Sigmoid colon (tissue), 7 donors: ENCODE data around the gene SLC44A5. TPM values are rescaled to one million over a fixed set of nuclear protein-coding genes. Genes with fewer than 3 reads are reported as not detected.
"Not testable (repeated sequence)": the region's sequence is repeated elsewhere in the genome, so short reads cannot be mapped to it uniquely, and the experiment has no call there.

ENCODE experiments used
- DNase-seq: peaks from one replicate; pipeline ENCODE4 v3.0.0-alpha.2; 2019
- H3K27ac ChIP-seq, 4 donors: fragments of 200-600 bp; sonication (generic); one replicate each; pipeline ENCODE4 v1.5.1; 2016 to 2019; ENCODE audit warnings: mild to moderate bottlenecking in 1 of 4
- H3K27me3 ChIP-seq, 3 donors: fragments of 200-600 bp; sonication (generic); one replicate each; pipeline ENCODE4 v1.5.1; 2019; ENCODE audit warnings: mild to moderate bottlenecking in 1 of 3
- H3K36me3 ChIP-seq, 4 donors: fragments of 200-600 bp; sonication (generic); one replicate each; pipeline ENCODE4 v1.5.1; 2016 to 2019
- H3K4me1 ChIP-seq, 4 donors: fragments of 200-600 bp; sonication (generic); one replicate each; pipeline ENCODE4 v1.5.1; 2017 to 2019
- H3K4me3 ChIP-seq, 4 donors: fragments of 200-600 bp; sonication (generic); one replicate each; pipeline ENCODE4 v1.5.1; 2017 to 2019; ENCODE audit warnings: mild to moderate bottlenecking in 2 of 4, moderate library complexity in 1 of 4
- H3K9me3 ChIP-seq, 4 donors: fragments of 200-600 bp in 3 of 4; sonication (generic) in 3 of 4; one replicate each; pipeline versions ENCODE4 v1.5.1 to v1.6.1; 2013 to 2019
- EP300 ChIP-seq, 4 donors: sonication (generic); formaldehyde crosslinking; IDR thresholded peaks; one replicate each; pipeline ENCODE4 v1.6.1; 2017; ENCODE audit warnings: antibody characterized with exemption in 4 of 4
- POLR2A ChIP-seq, 2 donors: fragments of 450-650 bp; IDR thresholded peaks; one replicate each; pipeline ENCODE4 v1.6.1; 2016; ENCODE audit warnings: antibody characterized with exemption in 2 of 2, mild to moderate bottlenecking in 2 of 2, moderate library complexity in 2 of 2
- POLR2AphosphoS5 ChIP-seq, 4 donors: sonication (generic); formaldehyde crosslinking; IDR thresholded peaks; one replicate each; pipeline ENCODE4 v1.6.1; 2017; ENCODE audit warnings: antibody characterized with exemption in 4 of 4
- WGBS, 2 donors: extraction: QIAGEN DNeasy Blood & Tissue Kit; methylation state at CpG; one replicate each; pipeline ENCODE4 v1.1.7; 2013; 5-methylcytosine and 5-hydroxymethylcytosine counted together
- intact Hi-C: fragments of 100-400 bp; cut with DNase I; formaldehyde crosslinking; loops from one replicate; pipeline ENCODE4 v1.15.1; 2023
- polyA plus RNA-seq, 3 donors: library from polyadenylated mRNA; stranded (reverse); fragments of 200-250 nt; gene quantifications; one replicate each; pipeline ENCODE4 v1.2.3, GENCODE V29; 2013
- total RNA-seq, 4 donors: library from RNA; depleted of rRNA; stranded (reverse); fragments of >200 nt; gene quantifications; one replicate each; pipeline ENCODE4 v1.1.0, GENCODE V29; 2016
- TF ChIP-seq, protein P1 (sequence below), 4 experiments: fragments of 450-650 bp in 3 of 4; fragments of 200-600 bp in 1 of 4; IDR thresholded peaks; one replicate each; pipeline ENCODE4 v1.5.1; 2016 to 2019; ENCODE audit warnings: antibody characterized with exemption in 4 of 4, mild to moderate bottlenecking in 3 of 4, moderate library complexity in 2 of 4
- donor health status: healthy with polysubstance abuse.
- donor health status: Bipolar disorder and iron deficiency.
- donor health status: healthy.

Gene SLC44A5
- total RNA-seq = 1 to 10 TPM in 1 of 4 donors, under 1 TPM in 3; 0.36 to 1.4 (median 0.67) TPM
- polyA plus RNA-seq = 1 to 10 TPM in 1 of 3 donors, under 1 TPM in 1, not detected in 1; 0.51 to 1.2 TPM

DNA sequence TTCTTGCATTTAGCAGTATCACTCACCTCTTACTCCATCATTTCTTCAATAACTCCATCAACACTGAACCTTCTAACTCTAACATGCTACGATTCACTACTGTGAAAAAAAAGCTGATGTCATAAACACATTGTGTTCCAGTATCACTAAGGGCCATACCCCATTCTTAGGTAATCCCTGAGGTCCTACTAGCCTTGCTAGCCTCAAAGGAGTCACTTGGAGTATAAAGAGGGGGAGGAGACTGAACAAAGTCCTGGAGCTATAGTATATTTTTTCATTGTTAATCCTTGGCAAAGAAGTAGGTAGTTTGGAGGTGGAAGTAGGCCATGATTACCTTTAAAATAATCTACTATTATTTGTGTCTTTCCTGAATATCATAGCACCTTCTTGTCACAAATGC is at the start of gene SLC44A5:
Gene SLC44A5 (minus strand): TSS at position 101 of the 400 bp plus-strand sequence. CDS start 69,667 bp downstream, outside the sequence.
- H3K4me1 ChIP-seq = peaks cover 0 to 17% (median 15%) of the 10 kb centered on the region in 4 donors
- DNase-seq = no peak
- no peak for TF ChIP-seq POLR2AphosphoS5 (IDR thresholded peaks at IDR 0.05)
- no peak for TF ChIP-seq EP300 (IDR thresholded peaks at IDR 0.05)
- TF ChIP-seq POLR2A (IDR thresholded peaks at IDR 0.05) = no peak
- TF ChIP-seq, protein P1, sequence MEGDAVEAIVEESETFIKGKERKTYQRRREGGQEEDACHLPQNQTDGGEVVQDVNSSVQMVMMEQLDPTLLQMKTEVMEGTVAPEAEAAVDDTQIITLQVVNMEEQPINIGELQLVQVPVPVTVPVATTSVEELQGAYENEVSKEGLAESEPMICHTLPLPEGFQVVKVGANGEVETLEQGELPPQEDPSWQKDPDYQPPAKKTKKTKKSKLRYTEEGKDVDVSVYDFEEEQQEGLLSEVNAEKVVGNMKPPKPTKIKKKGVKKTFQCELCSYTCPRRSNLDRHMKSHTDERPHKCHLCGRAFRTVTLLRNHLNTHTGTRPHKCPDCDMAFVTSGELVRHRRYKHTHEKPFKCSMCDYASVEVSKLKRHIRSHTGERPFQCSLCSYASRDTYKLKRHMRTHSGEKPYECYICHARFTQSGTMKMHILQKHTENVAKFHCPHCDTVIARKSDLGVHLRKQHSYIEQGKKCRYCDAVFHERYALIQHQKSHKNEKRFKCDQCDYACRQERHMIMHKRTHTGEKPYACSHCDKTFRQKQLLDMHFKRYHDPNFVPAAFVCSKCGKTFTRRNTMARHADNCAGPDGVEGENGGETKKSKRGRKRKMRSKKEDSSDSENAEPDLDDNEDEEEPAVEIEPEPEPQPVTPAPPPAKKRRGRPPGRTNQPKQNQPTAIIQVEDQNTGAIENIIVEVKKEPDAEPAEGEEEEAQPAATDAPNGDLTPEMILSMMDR (IDR thresholded peaks at IDR 0.05) = no peak
- H3K27ac ChIP-seq = no peak within 1 kb of the TSS
- H3K36me3 ChIP-seq = no peaks in the 10 kb centered on the region
- peaks cover 3 to 49% (median 16%) of the 10 kb centered on the region in 3 donors for H3K27me3 ChIP-seq
- 81 to 83% methylated on average over 1 of the region's 1 CpG for WGBS, 2 donors
- intact Hi-C loops = no loop called here
- H3K4me3 ChIP-seq = no peak within 1 kb of the TSS
- no peaks in the 10 kb centered on the region for H3K9me3 ChIP-seq

DNA sequence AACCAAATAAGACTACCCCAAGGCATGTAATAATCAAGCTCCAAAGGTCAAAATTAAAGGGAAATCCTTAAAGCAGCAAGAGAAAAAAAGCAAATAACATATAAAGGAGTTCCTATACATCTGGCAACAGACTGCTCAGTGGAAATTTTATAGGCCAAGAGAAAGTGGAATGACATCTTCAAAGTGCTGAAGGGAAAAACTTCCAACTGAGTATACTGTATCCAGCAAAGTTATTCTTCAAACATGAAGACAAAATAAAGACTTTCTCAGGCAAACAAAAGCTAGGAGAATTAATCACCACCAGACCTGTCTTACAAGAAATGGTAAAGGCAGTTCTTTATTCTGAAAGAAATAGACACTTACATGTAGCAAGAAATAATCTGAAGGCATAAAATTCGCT is 45.0 kb upstream of the SLC44A5 start:
- Histone ChIP-seq H3K36me3 (no peaks in the 10 kb centered on the region), H3K4me1 (no peaks in the 10 kb centered on the region), H3K4me3 (no peak overlapping the region), H3K9me3 (peaks cover 0 to 11% (median 0%) of the 10 kb centered on the region in 4 donors), H3K27ac (no peak overlapping the region), H3K27me3 (no peaks in the 10 kb centered on the region)
- 55 to 73% methylated on average over 1 of the region's 1 CpG for WGBS, 2 donors
- no peak for TF ChIP-seq POLR2A (IDR thresholded peaks at IDR 0.05)
- no peak for TF ChIP-seq POLR2AphosphoS5 (IDR thresholded peaks at IDR 0.05)
- TF ChIP-seq, protein P1 (IDR thresholded peaks at IDR 0.05) = no peak
- no peak for TF ChIP-seq EP300 (IDR thresholded peaks at IDR 0.05)
- no peak for DNase-seq
- intact Hi-C loops = no loop called here

DNA sequence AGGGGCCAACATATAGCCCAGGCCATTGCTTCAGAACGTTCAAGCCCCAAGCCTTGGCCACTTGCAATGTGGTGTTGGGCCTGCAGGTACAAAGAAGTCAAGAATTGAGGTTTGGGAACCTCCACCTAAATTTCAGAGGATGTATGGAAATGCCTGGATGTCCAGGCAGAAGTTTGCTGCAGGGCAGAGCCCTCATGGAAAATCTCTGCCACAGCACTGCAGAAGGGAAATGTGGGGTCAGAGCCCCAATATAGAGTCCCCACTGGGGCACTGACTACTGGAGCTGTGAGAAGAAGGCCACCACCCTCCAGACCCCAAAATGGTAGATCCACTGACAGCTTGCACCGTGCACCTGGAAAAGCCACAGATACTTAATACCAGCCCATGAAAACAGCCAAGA is 36.3 kb upstream of the SLC44A5 start:
- H3K4me1 ChIP-seq, H3K36me3 ChIP-seq, DNase-seq, H3K9me3 ChIP-seq, H3K27me3 ChIP-seq, intact Hi-C loops, H3K27ac ChIP-seq, H3K4me3 ChIP-seq: not testable (repeated sequence)
- WGBS, 2 donors = 70 to 72% methylated on average over 2 of the region's 2 CpGs

DNA sequence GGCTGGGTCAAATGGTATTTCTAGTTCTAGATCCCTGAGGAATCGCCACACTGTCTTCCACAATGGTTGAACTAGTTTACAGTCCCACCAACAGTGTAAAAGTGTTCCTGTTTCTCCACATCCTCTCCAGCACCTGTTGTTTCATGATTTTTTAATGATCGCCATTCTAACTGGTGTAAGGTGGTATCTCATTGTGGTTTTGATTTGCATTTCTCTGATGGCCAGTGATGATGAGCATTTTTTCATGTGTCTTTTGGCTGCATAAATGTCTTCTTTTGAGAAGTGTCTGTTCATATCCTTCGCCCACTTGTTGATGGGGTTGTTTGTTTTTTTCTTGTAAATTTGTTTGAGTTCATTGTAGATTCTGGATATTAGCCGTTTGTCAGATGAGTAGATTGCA is 34.2 kb upstream of the SLC44A5 start:
- H3K4me3 ChIP-seq, H3K27ac ChIP-seq, H3K4me1 ChIP-seq, H3K9me3 ChIP-seq, H3K36me3 ChIP-seq, DNase-seq, H3K27me3 ChIP-seq, intact Hi-C loops: not testable (repeated sequence)
- 96 to 97% methylated on average over 2 to 3 of the region's 4 CpGs for WGBS, 2 donors

DNA sequence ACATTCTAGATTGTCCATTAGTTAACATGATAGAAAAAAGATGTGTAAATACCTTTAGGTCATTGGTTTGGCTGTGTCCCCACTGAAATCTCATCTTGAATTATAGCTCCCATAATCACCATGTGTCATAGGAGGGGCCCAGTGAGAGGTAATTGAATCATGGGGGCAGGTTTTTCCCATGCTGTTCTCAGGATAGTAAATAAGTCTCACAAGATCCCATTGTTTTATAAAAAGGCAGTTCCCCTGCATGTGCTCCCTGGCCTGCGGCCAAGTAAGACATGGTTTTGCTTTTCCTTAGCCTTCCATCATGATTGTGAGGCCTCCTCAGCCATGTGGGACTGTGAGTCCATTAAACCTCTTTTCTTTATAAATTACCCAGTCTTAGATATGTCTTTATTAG is 32.5 kb upstream of the SLC44A5 start:
- WGBS, 2 donors = 37 to 57% methylated on average over 1 of the region's 1 CpG
- Histone ChIP-seq H3K27ac (no peak overlapping the region), H3K4me3 (no peak overlapping the region), H3K36me3 (no peaks in the 10 kb centered on the region), H3K27me3 (no peaks in the 10 kb centered on the region), H3K9me3 (no peaks in the 10 kb centered on the region), H3K4me1 (no peaks in the 10 kb centered on the region)
- no peak for DNase-seq
- intact Hi-C loops = no loop called here
- TF ChIP-seq POLR2AphosphoS5 (IDR thresholded peaks at IDR 0.05) (no peak), POLR2A (IDR thresholded peaks at IDR 0.05) (no peak), EP300 (IDR thresholded peaks at IDR 0.05) (no peak)
- TF ChIP-seq, protein P1 (IDR thresholded peaks at IDR 0.05) = no peak

DNA sequence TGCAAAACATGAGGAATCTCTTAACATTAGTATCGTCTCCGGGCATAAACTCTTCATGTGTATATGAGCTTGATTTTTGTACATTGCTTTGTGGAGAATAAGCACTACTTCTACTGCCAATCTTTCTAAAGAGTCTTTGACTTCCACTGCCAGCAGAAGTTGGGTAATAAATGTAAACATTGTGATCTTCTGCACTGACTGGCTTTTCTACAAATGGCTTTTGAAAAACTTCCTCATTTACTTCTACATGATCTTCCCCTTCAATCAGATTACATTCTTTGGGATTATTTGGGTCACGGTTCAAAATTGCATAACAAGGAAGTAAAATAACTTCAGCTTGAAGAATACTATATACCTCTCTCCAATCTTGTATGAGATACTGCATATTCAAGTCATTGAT is 30.4 kb upstream of the SLC44A5 start:
- no peak for TF ChIP-seq EP300 (IDR thresholded peaks at IDR 0.05)
- TF ChIP-seq, protein P1 (IDR thresholded peaks at IDR 0.05) = no peak
- no peaks in the 10 kb centered on the region for H3K4me1 ChIP-seq
- no peaks in the 10 kb centered on the region for H3K36me3 ChIP-seq
- H3K4me3 ChIP-seq = no peak overlapping the region
- H3K27ac ChIP-seq = no peak overlapping the region
- no peak for DNase-seq
- intact Hi-C loops = no loop called here
- no peaks in the 10 kb centered on the region for H3K27me3 ChIP-seq
- WGBS, 2 donors = 54 to 64% methylated on average over 3 of the region's 3 CpGs
- H3K9me3 ChIP-seq = no peaks in the 10 kb centered on the region
